GM18873 (cell line): Measurements from ENCODE around the gene TNFRSF13B.

ENCODE experiments used
- ATAC-seq: cut with Tn5 transposase; IDR thresholded peaks from one replicate; pipeline ENCODE4 v1.9.1; 2021; ENCODE audit warnings: mild to moderate bottlenecking, moderate library complexity, moderate number of reproducible peaks; ENCODE audit not compliant: unreplicated experiment, low FRiP score

Gene TNFRSF13B

DNA sequence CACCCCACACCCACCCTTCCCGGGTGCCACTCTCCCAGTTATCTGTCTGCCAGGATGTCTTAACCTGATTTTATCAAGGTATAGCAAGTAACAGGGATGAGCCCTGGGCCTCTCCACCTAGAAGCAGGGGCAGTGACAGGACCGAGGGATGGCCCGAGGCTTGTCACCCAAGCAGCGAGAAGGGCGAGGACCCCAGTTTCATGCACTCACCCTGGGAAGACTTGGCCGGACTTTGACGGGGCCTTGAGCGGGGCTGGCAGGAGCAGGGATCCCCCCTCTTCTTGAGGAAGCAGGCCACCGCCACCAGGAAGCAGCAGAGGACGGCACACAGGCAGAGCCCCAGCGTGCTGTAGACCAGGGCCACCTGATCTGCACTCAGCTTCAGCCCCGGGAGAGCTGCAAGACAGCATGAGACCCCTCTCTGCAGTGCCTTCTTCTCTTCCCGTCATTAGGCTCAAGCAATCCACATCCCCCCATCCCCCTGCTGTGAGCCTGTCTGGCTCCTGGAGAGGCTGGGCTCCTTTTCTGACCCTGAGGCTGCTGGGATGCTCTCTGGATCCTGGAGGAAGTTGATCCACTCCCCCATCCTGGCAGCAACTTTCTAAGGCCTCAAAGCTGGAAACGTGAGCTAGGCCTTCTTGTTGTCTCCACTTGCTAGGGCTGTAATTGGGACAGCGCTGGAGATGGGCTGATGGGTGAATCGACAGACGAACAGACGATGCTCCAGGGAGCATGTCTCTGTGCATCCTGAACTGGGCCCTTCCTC lies 31.6 kb downstream of the TNFRSF13B start:
- no peak for ATAC-seq

GRCh38 chr17:16939606-16940115 lies 32.3 kb downstream of the TNFRSF13B start:
- no peak for ATAC-seq

DNA sequence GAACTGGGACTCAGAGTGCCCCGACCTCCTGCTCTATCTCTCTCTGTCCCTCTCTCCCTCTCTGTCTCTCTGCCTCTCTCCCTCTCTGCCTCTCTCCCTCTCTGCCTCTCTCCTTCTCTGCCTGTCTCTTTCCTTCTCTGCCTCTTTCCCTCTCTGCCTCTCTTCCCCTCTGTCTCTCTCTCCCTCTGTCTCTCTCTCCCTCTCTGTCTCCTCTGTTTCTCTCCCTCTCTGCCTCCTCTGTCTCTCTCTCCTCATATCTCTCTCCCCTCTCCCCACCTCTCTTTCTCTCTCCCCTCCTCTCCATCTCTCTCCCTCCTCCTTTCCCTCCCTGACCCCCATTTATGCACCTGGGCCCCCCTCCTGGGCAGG lies 32.7 kb downstream of the TNFRSF13B start:
- no peak for ATAC-seq

- no peak for ATAC-seq
Measured at GRCh38 chr17:16938496-16939207, 33.3 kb downstream of the TNFRSF13B start.

DNA sequence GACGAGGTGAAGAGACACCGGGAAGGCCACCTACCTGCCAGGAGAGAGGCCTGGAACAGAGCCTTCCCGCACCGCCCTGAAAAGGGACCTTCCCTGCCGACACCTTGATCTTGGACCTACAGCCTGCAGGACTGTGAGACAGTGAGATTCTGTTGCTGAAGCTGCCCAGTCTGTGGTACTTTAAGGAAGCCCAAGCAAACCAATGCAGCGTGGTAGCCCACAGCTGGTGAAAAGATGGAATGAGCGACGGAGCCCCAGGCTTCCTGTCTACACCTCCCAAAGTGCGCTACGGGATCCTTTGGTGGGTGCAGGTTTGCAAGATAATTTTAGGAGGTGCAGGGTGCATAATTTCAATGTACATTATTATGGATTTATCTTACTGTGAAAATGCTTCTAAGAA lies 33.9 kb downstream of the TNFRSF13B start:
- no peak for ATAC-seq

DNA sequence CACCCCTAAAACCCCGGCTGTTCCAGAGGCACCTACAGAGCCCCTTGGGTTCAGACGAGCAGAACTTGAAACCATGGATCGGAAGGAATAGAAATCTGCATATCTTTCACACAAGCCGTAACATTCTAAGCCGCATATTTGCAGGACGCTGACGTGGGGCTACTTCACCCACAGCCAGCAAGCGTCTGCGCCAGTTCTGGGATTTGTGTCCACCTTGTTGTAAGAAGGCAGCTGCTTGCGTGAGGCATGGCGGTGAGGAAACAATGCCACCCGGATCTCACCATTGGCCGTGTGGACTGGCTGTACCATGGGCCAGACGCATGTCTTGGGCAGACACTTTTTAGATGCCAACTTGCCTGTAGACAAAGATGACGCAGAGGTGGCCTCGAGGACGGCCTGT lies 34.5 kb downstream of the TNFRSF13B start:
- no peak for ATAC-seq

DNA sequence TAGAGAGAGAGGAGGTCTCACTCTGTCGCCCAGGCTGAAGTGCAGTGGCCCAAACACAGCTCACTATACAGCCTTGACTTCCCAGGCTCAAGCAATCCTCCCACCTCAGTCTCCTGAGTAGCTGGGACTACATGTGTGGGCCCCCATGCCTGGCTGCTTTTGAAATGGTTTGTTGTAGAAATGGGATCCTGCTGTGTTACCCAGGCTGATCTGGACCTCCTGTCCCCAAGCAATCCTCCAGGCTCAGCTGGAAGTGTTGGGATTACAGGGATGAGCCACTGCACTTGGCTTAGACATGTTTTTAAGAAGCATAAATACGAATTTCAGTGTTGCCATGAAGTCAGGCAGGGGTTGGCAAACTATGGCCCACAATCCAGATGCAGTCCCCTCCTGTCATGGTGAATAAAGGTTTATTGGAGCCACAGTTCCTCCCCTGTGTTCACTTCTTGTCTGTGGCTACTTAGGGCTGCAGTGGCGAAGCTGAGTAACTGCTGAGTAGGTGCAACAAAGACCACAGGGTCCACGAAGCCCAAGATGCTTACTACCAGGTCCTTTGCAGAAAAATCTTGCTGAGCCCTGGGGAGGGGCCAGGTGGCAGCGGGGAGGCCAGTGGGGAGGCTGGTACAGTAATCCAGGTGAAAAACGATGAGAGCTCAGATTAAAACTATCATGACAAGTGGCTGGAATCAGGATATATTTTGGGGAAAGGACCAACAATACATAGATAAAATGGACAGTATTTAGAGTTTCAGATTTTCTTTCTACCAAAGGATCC lies 35.2 kb downstream of the TNFRSF13B start:
- no peak for ATAC-seq

DNA sequence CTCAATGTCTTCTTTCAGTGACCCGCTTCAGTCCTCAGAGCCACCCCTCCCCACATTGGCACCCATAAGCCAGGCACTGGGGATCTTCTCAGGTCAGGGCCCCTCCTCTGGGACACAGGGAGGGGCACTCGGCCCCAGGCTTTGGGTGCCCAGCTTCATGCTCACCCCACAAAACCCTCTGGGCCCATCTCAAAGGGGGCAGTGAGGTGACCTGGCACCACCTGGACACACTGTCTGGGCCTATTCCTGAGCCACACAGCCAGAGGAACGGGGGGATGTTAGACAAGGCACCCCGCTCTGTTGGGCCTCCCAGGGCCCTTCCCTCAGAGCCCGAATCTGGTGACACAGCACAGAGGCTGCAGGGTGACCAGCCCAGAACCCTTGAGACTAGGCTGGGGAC lies 36.1 kb downstream of the TNFRSF13B start:
- ATAC-seq = no peak

GRCh38 chr17:16935241-16935663 lies 36.7 kb downstream of the TNFRSF13B start:
- ATAC-seq = no peak

DNA sequence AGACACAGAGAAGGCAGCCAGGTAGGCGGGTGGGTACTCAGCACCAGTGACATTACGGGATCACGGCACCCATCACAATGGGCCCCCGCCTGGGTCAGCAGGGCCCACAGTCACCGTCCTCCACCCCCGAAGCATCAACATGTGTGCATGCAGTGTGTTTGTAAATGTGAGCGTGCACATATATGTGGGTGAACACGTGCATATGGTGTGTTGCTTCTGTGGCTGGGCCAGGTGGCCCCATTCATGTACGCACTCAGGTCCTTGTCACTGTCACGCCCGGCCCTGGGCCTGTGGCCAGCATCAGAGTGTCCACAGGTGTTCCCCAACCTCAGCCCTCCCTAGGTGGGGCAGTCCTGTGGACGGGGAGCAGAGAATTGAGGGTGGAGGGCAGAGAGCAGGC lies 37.1 kb downstream of the TNFRSF13B start:
- ATAC-seq = no peak

DNA sequence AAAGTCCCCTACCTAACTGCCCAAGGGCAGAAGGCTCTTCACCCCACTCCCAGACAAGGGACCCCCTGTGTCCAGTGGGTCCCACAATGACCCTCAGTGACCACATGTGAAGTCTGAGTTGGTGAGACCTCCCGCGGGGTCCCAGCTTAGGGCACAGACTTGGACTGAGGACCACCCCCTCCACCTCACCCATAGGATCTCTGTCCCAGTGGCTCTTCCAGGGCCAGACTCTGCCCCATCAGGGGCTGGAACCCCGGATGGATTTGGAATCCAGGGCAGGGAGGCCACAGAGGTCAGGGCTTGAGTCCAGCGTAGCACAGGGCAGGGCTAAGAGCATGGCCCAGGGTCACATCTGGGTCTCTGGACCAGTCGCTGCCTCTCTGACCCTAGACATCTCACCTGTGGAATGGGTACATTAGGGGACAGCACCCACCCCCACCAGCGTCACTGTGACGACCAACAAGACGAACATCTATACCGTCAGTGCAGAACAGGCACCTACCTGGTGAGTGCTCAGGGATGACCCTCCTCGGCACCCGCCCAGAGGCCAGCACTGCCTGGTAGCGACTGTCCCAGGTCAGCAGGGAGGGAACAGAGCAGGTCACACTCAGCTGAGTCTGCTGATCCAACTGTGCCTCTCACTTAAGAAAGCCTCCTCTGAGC lies 37.7 kb downstream of the TNFRSF13B start:
- no peak for ATAC-seq

- no peak for ATAC-seq
Measured at GRCh38 chr17:16933317-16934132, 38.4 kb downstream of the TNFRSF13B start.

DNA sequence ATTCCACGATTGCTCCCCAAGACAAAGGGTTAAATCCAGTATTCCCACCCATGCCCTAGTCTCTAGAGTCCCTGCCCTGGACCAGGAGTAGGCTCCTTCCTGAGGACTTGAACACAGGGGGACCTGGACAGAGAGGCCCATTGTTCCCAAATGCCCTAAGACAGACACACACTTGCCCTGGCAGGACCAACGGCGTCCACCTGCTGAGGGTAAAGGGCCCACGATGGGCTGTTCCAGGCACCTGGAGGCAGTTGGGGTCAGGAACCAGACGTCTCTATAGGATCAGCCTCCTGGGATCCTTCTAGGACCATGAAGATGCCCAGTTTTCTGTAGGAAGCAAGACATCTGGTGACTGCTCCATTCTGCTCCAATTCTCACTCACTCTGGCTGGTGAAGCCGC lies 39.3 kb downstream of the TNFRSF13B start:
- ATAC-seq = no peak

DNA sequence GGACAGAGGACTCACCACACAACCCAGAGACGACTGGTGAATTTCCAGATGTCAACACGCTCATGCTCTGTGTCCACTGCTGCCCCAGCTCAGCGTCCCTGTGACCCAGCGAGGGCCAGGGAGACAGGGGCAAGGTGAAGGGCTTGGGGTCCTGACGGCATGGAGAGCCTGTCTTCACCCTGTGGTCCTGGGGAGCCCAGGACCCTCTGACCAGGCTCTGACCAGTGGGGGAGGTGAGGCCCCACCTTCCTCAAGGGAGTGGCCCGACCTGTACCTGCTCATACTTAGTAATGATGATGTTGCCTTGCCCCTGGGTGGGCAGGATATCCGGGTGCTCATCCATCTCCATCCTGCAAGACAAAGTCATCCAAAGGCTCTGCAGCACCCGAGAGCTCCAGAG lies 39.8 kb downstream of the TNFRSF13B start:
- ATAC-seq = no peak

DNA sequence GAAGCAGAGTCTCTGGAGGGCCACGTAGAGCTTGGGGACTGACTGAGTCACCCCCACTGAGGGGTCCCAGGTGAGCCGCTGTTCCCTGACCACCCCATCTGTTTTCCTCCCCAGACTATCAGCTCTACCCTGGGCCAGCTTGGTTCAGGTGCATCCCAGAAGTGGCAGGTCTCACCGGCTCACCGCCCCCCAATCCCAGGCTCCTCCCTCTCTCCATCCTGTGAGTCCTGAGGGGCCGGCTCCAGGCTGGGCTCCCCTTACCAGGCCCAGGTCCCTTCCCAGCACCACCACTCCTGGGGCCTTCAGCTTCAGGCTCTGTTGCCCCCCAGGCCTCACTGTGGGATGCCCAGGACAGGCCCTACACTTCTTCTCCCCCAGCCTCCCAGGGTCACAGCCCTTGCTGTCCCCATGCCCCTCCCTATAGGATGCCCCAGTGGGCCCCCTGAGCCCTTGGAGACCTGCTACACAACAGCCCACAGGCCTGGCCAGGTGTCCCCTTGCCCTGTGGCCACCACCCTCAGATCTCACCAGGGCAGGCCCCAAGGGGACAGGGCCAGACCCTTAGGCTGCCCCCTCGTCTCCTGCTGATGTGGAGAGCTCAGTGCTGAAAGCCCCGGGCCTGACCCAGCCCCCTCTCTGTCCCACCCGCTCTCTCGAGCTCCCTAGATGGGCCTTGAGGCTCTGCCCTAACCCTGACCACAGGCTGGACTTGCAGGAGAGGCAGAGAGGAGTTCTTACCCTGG lies 40.4 kb downstream of the TNFRSF13B start:
- no peak for ATAC-seq

DNA sequence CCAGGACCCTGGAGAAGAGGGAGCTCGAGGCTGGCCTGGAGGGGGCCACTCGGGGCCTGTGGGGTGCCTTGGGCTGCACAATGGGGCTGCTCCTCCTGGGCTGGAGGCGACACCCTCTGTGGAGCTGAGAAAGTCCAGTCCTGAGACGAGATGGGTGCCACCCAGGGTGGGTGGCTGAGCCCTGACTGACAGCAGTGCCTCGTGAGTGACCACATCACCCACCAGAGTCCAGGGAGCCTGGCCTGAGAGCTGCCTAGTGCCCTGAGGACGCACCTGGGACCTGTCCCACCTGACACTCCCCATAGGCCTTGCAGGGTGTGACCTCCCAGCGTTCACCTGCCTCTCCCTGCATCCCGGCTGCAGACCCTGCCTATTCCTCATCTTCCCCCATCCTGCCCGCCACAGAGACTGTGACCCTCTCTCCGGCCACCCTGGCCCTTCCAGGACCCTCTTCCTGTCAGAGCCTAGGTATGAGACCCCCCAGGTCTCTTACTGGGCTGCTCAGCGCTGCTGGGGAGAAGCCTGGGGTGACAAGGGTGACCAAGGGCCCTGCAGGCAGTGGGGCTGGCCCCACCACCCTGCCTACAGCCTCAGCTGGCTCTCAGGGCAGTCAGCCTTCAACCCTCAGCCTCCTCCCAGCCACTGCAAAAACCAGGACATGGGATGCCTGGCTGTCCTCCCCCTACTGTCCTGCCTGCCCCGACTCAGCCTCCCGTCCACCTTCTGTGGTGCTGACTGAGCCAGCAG lies 41.2 kb downstream of the TNFRSF13B start:
- ATAC-seq = no peak

DNA sequence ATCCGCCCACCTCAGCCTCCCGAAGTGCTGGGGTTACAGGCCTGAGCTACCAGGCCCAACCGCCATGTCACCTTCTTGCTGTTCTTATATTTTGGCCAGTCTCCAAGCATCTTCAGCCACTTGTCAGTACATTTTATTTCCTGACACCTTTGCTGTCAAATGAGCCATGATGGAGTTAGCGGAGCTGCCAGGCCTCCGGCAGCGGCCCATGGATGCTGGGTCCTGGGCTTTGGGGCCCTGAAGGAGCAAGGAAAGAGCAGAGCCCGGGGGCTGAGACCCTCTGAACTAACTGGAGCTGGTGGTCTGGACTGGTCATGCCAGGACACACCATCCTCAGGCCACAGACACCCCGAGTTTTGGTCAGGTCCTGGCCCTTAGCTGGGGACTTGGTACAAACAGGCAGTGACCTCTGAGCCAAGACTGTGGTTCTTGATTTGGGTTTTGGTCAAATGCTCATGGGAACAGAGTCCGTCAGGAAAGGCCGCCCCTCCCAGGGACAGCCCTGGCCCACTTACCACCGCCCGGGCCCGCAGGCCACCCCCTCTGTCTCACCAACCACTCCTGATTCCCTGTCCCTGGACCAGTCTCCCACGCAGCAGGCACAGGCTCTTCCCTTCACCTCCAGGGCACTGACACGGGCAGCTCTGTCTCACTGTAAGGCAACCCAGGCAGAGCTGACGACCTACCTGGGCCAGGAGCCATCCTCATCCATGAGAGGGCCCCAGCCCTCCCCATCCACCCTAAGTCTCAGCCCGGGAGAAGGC lies 42.0 kb downstream of the TNFRSF13B start:
- no peak for ATAC-seq
